Head of caudate nucleus (tissue), 42 donors: Measurements from ENCODE around the gene SH3PXD2A.

ENCODE experiments used
- DNase-seq, 42 donors: peaks; one replicate each; pipeline versions ENCODE4 v3.0.0 to v3.0.0-alpha.2; 2020 to 2021; ENCODE audit warnings: mixed read lengths in 7 of 42
- intact Hi-C: fragments of 100-400 bp; cut with DNase I; formaldehyde crosslinking; loops from one replicate; pipeline ENCODE4 v1.15.0; 2022

SH3PXD2A gene

DNA sequence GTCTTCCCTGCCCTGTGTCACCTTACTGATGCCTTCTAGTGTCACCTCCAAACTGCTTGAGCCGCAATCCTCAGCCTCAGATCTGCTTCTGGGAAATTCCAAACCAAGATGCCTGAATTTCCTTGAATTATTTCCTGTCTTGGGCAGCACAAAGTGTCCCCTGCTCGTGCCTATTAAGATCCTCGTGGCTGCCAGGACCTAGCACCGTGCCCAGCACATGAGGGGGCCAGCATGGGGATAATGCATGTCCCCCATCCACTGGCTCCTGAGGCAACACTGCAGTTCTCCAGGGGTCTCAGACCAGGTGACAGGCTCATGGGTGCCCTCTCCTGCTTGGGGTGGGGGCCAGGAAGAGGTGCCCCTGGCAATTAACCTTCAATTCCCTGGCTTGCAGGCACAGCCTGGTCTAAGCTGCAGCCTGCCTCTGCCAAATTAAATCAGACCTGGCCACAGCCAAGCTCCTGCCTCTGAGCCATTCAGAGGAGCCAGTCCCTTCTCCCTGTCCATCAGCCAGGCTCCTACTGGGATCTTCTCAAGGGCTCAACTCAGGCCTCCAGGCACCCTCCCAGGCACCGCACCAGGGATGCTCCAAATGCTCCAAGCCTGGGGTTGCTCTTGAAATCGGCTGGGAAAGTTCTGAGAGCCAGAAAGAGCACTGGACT, 146.6 kb downstream of the SH3PXD2A start:
- no peak for DNase-seq
- intact Hi-C loops, result no loop called here

DNA sequence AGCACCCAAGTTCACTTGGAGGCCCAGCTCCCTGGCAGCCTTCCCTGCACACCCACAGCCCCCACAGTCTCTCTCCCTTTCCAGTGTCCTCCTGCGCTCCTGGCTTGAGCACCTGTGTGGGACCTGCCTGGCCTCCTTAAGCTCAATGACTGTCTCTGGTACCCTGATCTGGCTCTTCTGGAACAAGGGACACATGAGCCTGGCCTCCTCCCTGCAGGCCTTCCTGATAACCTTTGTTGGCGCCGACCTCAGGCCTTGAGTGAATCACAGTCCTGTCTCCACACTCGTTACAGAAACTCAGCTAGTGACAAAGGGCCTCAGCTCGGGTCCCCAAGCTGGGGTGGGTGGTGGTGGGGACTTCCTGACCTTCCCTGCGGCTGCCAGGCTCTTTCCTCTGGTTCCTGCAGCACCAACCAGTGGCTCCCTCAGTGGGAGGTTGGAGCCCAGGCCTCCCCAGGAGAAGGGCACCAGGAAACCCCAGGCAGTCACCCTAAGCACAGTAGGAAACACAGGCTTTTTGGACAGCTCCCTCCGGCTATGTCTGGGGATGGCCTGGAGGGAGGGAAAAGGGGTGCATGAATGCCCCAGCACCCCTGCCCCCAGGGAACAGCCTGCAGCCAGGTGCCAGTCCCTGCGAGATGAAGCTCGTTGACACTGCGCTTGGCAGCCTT, 147.3 kb downstream of the SH3PXD2A start:
- no peak for DNase-seq
- intact Hi-C loops, result no loop called here

GRCh38 chr10:103706762-103707161, 148.6 kb downstream of the SH3PXD2A start:
- DNase-seq, result no peak
- intact Hi-C loops, result no loop called here

DNA sequence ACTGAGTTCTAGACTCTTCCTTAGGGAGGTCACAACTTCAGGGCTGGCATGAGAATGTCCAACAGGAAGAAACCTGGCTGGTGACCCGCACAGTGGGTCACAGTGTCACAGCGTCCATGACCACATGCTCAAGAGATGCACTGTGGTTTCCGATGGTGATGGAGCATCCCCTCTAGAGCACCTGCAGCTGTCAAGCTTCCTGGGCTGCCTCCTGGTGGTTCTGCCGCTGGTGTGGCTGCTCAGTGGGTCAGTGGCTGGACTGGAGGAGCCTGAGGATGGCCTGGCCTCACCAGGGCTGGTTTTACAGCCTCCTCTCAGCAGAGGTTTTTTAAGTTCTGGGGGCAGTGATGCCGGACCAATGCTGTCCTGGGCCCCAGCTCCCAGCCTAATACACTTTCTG, 149.3 kb downstream of the SH3PXD2A start:
- intact Hi-C loops, result no loop called here
- no peak for DNase-seq

GRCh38 chr10:103703941-103704919, 151.1 kb downstream of the SH3PXD2A start:
- intact Hi-C loops, result no loop called here

DNA sequence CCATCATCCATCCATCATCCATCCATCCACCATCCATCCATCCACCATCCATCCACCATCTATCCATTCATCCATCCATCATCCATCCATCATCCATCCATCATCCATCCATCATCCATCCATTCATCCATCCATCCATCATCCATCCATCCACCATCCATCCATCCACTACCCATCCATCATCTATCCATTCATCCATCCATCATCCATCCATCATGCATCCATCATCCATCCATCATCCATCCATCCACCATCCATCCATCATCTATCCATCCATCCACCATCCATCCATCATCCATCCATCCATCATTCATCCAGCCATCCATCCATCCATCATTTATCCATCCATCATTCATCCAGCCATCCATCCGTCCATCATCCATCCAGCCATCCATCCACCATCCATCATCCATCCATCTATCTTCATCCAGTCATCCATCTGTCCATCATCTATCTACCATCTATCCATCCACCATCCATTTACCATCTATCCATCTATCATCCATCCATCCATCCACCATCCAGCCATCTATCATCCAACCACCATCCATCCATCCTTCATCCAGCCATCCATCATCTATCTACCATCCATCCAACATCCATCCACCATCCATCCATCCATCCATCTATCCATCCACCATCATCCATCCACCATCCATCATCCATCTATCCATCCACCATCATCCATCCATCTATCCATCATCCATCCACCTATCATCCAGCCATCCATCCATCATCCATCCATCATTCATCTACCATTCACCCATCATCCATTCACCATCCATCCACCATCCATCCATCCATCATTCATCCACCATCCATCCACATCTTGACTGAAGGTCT, 153.8 kb downstream of the SH3PXD2A start:
- DNase-seq, result no peak
- intact Hi-C loops, result no loop called here

More at GRCh38 chr10:103703941-103704919, 151.1 kb downstream of the SH3PXD2A start:
- DNase-seq, result no peak

- intact Hi-C loops, result no loop called here
- no peak for DNase-seq
Measured at GRCh38 chr10:103700436-103700715, 155.0 kb downstream of the SH3PXD2A start.

- peak in 37 of 42 donors; percentile 38 to 87 (median 67) for DNase-seq
Measured at GRCh38 chr10:103699611-103700435, 155.6 kb downstream of the SH3PXD2A start.

DNA sequence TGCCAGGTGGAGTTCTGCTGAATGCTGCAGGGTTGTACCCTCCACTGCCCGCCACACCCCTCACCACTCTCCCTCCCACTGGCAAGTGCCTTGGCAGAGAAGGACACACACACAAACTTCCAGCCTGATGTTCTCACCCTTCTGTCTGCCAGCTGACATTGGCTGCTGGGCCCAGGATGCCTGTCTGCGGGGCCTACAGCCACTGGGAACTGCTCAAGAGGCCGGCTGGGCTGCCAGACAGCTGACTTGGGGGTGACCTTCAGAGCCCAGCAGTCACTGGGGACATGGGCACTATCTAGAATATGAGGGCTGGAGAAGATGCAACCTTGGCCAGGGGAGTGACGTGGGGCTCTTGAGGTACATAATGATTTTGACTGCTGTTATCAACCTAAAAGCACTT, 157.1 kb downstream of the SH3PXD2A start:
- DNase-seq, result no peak
- intact Hi-C loops, result no loop called here

More at GRCh38 chr10:103699611-103700435, 155.6 kb downstream of the SH3PXD2A start:
- intact Hi-C loops, result no loop called here

DNA sequence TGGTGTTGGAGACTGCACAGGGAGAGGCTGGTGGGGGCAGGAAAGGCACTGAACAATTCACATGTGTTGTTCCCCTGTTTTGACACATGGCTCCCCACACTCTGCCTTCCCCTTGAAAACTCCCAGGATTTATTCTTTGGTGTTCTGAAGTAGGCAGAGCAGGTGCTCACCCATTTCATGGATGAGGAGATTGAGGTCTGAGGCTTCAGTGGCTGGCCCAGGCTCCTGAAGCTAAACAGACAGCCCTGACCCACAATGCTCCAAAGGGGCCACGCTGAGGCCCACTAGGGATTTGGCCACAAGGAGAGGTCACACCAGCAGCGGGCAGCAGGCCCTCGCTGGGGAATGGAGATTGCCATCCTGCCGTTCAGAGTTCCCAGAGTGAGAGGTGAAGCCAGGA, 157.6 kb downstream of the SH3PXD2A start:
- intact Hi-C loops, result no loop called here
- no peak for DNase-seq

GRCh38 chr10:103696411-103697145, 158.8 kb downstream of the SH3PXD2A start:
- DNase-seq, result peak in 11 of 42 donors; percentile 40 to 75 (median 56)
- intact Hi-C loops, result no loop called here

- DNase-seq, result no peak
- intact Hi-C loops, result no loop called here
Measured at GRCh38 chr10:103696094-103696410, 159.3 kb downstream of the SH3PXD2A start.

- intact Hi-C loops, result no loop called here
Measured at GRCh38 chr10:103695584-103696005, 159.8 kb downstream of the SH3PXD2A start.

GRCh38 chr10:103693812-103694205, 161.6 kb downstream of the SH3PXD2A start:
- no peak for DNase-seq
- intact Hi-C loops, result no loop called here

More at GRCh38 chr10:103695584-103696005, 159.8 kb downstream of the SH3PXD2A start:
- DNase-seq, result no peak

DNA sequence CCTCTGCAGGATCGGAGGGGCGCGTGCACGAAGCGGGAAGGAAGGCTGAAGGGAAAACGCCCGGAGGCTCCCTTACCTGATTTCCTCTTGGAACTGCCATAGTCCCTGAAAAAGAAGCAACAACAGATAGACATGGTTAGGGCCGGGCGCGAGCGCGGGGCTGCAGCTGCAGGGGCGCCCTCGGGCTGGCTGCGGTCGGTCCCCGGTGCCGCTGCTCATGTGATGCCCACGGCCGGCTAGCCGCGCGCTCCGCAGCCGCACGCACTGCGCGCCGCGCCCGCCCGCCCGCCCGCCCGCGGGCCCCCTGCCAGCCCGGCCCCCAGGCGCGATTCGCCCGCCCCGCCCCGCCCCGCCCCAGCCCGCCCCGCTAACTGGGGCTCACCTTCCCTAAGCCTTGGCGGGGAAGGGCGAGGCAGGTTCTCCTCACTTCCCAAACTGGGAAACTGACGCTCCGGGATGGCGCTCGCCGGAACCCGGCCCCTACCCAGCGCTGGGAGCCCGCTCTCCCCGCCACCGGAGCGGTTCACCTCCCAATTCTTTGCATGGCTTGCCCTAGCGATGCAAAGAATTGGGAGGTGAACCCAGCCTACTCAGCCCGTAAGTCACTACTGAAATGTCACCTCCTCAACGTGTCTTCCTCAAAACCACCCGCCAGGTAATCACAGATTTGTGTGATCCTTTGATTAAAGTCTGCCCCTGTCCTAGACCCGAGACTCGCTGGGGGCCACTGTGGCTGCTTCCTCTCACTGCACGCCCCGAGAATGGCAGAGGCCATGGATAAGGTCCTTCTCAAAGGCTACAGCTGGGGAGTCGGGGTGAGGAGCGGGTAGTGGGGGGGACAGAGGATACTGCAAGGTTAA, 162.2 kb downstream of the SH3PXD2A start:
- peak in 34 of 42 donors; percentile 38 to 82 (median 62) for DNase-seq
- intact Hi-C loops, result no loop called here

GRCh38 chr10:103692436-103692951, 162.9 kb downstream of the SH3PXD2A start:
- DNase-seq, result peak in 3 of 42 donors; percentile 25 to 35 (median 32)
- intact Hi-C loops, result no loop called here
